Activated naive CD8-positive, alpha-beta T cell treated with anti-CD3 and anti-CD28 coated beads, Interleukin-2, amount 10 ng/mL, durations not matched to agents 7 days and 5 days (primary cell): ENCODE results near the gene WWOX. TPM values are rescaled to one million over a fixed set of nuclear protein-coding genes. Genes with fewer than 3 reads are reported as not detected.

ENCODE experiments used
- ATAC-seq: fragments of 150-1000 bp; cut with Tn5 transposase; one replicate; pipeline ENCODE4 v1.10.0; 2021; ENCODE audit warnings: low read depth, moderate library complexity
- POLR2A ChIA-PET: fragments of 350-600 bp; sonication (Branson Sonifier 250); formaldehyde crosslinking; loops from one replicate; lab custom pipeline; 2021; ENCODE audit warnings: antibody characterized with exemption; lab: Charles Lee
- DNase-seq: peaks from one replicate; pipeline ENCODE4 v3.0.0; 2021
- H3K27ac Mint-ChIP-seq: one replicate; pipeline ENCODE4 v1.8.0; 2022; ENCODE audit warnings: mild to moderate bottlenecking, mixed read lengths
- H3K27me3 Mint-ChIP-seq: one replicate; pipeline ENCODE4 v1.8.0; 2022; ENCODE audit warnings: mild to moderate bottlenecking, moderate library complexity, mixed read lengths
- H3K36me3 Mint-ChIP-seq: one replicate; pipeline ENCODE4 v1.8.0; 2021; ENCODE audit warnings: mild to moderate bottlenecking, mixed read lengths
- H3K4me1 Mint-ChIP-seq: one replicate; pipeline ENCODE4 v1.8.0; 2021; ENCODE audit warnings: mixed read lengths
- H3K4me3 Mint-ChIP-seq: one replicate; pipeline ENCODE4 v1.8.0; 2022; ENCODE audit warnings: mild to moderate bottlenecking, moderate library complexity, mixed read lengths
- H3K9me3 Mint-ChIP-seq: one replicate; pipeline ENCODE4 v1.8.0; 2021; ENCODE audit warnings: mixed read lengths
- total RNA-seq, 2 experiments: library from RNA; stranded (reverse); gene quantifications; one replicate each; pipeline ENCODE4 v1.2.3, GENCODE V29; 2021

WWOX gene
- total RNA-seq, 2 experiments from 2014 or later, result 26.8 to 27.7 TPM

DNA sequence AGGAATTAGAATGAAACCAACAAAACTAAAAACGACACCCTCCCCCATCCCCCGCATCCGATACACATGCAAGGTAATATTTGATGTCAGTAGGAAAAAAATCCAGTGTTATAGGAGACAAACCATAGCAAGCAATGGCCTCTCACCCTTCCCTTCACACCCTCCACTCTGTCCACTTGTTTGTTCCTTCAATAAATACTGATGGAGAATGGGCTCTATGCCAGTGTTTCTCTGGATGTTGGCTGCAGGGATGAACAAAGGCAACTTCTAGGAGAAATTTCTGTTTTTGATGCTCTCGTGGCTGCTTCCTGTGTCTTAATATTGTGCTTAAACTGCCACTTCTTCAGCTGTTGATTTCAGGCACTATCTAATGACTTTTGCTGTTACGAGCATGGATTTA, 98.8 kb downstream of the WWOX start:
- H3K27me3 Mint-ChIP-seq, result no peaks in the 10 kb centered on the region
- no peak for ATAC-seq
- no peak overlapping the region for H3K27ac Mint-ChIP-seq
- peaks cover 1% of the 10 kb centered on the region for H3K9me3 Mint-ChIP-seq
- no peak overlapping the region for H3K4me3 Mint-ChIP-seq
- H3K36me3 Mint-ChIP-seq, result peaks cover 1% of the 10 kb centered on the region
- no peaks in the 10 kb centered on the region for H3K4me1 Mint-ChIP-seq
- POLR2A ChIA-PET, result no interaction called here
- no peak for DNase-seq

GRCh38 chr16:78199325-78200022, 100.0 kb downstream of the WWOX start:
- Mint-ChIP-seq H3K36me3 (peaks cover 1% of the 10 kb centered on the region), H3K4me3 (no peak overlapping the region), H3K27me3 (no peaks in the 10 kb centered on the region), H3K9me3 (peaks cover under 1% of the 10 kb centered on the region), H3K4me1 (no peaks in the 10 kb centered on the region), H3K27ac (no peak overlapping the region)
- DNase-seq (no peak), ATAC-seq (no peak)
- POLR2A ChIA-PET, result no interaction called here

- peaks cover 2% of the 10 kb centered on the region for H3K9me3 Mint-ChIP-seq
- ATAC-seq (no peak), DNase-seq (no peak)
- H3K27ac Mint-ChIP-seq, result no peak overlapping the region
- no peak overlapping the region for H3K4me3 Mint-ChIP-seq
- POLR2A ChIA-PET, result no interaction called here
- no peaks in the 10 kb centered on the region for H3K27me3 Mint-ChIP-seq
- H3K4me1 Mint-ChIP-seq, result no peaks in the 10 kb centered on the region
- H3K36me3 Mint-ChIP-seq, result peaks cover 1% of the 10 kb centered on the region
Measured at GRCh38 chr16:78200023-78200389, 100.6 kb downstream of the WWOX start.

DNA sequence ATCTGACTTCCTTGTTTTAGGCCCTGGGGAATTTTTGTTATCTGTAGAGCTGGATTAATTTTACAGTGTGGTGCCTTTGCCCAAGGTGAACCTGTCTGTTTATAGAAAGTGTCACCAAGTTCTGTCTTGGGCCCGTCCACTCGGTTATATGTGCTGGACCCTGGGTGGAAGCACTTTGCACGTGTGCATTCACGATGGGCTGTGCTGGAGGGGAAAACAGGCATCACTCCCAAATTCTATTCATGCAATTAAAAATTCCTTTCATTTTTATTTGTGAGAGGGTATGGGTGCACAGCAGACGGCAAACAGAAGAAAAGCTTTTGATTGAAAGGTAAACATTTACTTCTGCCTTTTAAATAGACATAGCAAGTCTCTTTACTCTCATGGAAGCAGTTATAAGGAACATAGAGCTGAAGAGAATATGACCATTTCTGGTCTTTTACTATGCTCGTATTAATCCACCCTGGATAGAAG, 101.2 kb downstream of the WWOX start:
- no peak for ATAC-seq
- no peaks in the 10 kb centered on the region for H3K27me3 Mint-ChIP-seq

DNA sequence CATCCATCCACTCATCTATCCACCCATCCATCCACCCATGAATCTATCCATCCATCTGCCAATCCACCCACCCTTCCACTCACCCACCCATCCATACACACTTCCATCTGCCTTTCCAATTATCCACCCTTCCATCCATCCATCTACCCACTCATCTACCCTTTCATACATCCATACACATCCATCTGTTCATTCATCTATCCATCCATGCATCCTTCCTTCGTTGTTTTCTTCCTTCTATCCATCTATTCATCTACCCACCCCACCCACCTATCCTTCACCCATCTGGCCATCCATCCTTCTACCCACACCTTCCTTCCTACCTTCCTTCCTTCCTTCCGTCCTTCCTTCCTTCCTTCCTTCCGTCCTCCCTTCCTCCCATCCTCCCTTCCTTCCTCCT, 106.1 kb downstream of the WWOX start:
- Mint-ChIP-seq H3K9me3 (peaks cover 6% of the 10 kb centered on the region), H3K4me1 (no peaks in the 10 kb centered on the region), H3K36me3 (no peaks in the 10 kb centered on the region), H3K27me3 (no peaks in the 10 kb centered on the region), H3K27ac (no peak overlapping the region), H3K4me3 (no peak overlapping the region)
- ATAC-seq, result no peak
- DNase-seq, result no peak
- POLR2A ChIA-PET, result no interaction called here

More for the DNA sequence above, 101.2 kb downstream of the WWOX start:
- Mint-ChIP-seq H3K9me3 (peaks cover 6% of the 10 kb centered on the region), H3K36me3 (peaks cover 1% of the 10 kb centered on the region), H3K4me1 (no peaks in the 10 kb centered on the region), H3K4me3 (no peak overlapping the region), H3K27ac (no peak overlapping the region)
- POLR2A ChIA-PET, result no interaction called here
- DNase-seq, result no peak

DNA sequence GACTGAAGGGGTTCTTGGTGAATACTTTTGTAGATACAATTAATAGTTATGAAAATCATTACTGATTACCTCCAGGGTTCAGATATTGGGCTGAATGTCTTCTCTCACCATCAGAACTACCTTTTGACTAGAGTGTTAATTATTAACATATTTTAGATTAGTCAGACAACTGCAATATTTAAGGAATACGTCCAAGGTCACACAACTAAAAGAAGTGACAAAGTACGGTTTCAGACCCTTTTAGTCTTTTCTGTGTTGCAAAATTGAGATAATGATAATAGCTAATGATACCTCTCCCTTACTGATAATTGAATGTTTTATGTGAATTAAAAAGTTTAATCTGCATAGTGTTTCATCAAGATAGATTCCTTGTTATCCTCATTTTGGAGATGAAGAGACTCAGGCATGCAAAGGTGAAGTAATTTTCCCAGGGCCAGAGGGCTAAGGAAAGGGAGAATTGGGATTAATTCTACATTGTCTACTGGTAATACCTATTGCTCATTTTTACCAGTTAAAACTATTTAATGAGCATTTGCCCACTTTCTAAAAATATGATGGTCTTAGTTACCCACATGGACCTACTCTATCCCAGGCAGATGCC, 107.3 kb downstream of the WWOX start:
- no peaks in the 10 kb centered on the region for H3K4me1 Mint-ChIP-seq
- POLR2A ChIA-PET, result no interaction called here
- no peaks in the 10 kb centered on the region for H3K36me3 Mint-ChIP-seq
- no peaks in the 10 kb centered on the region for H3K27me3 Mint-ChIP-seq
- no peak overlapping the region for H3K4me3 Mint-ChIP-seq
- H3K9me3 Mint-ChIP-seq, result peaks cover 6% of the 10 kb centered on the region
- no peak for ATAC-seq
- H3K27ac Mint-ChIP-seq, result no peak overlapping the region
- no peak for DNase-seq

GRCh38 chr16:78209951-78210661, 110.7 kb downstream of the WWOX start:
- Mint-ChIP-seq H3K4me3 (no peak overlapping the region), H3K9me3 (peaks cover 7% of the 10 kb centered on the region), H3K36me3 (no peaks in the 10 kb centered on the region), H3K27me3 (no peaks in the 10 kb centered on the region), H3K27ac (no peak overlapping the region), H3K4me1 (no peaks in the 10 kb centered on the region)
- POLR2A ChIA-PET, result no interaction called here
- ATAC-seq, result no peak
- DNase-seq, result no peak

DNA sequence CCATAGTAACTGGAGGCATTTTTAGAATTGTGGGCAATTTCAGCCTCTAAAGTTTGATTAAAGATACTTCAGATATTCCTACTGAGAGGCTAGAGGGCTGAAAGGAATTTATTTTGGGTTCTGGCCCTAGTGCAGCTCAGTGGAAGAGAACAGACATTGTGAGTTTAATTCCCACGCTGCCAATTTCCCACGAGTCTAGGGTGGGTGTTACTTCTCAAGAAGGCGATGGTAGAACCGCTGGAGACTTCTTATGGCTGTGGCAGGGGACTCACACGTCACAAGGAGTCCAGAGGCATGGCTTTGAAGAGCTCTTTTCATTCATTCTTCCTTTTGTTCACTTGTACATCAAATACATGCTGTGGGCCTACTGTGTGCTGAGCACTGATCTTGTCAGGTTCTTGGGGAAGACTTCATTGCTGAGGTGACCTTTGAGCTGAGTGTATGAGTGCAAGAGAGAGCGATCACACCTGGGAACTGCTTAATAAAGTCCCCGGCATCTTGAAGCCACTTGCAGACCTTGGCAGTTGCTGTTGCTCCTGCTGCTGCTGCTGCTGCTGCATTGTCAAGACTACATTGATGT, 111.7 kb downstream of the WWOX start:
- Mint-ChIP-seq H3K27ac (no peak overlapping the region), H3K4me1 (no peaks in the 10 kb centered on the region), H3K36me3 (no peaks in the 10 kb centered on the region), H3K4me3 (no peak overlapping the region), H3K27me3 (no peaks in the 10 kb centered on the region), H3K9me3 (peaks cover 4% of the 10 kb centered on the region)
- ATAC-seq (no peak), DNase-seq (no peak)
- POLR2A ChIA-PET, result no interaction called here

- H3K36me3 Mint-ChIP-seq, result no peaks in the 10 kb centered on the region
- no peaks in the 10 kb centered on the region for H3K4me1 Mint-ChIP-seq
- peaks cover 4% of the 10 kb centered on the region for H3K9me3 Mint-ChIP-seq
- no peak for DNase-seq
- POLR2A ChIA-PET, result no interaction called here
- no peak for ATAC-seq
- H3K27me3 Mint-ChIP-seq, result no peaks in the 10 kb centered on the region
- no peak overlapping the region for H3K27ac Mint-ChIP-seq
- no peak overlapping the region for H3K4me3 Mint-ChIP-seq
Measured at GRCh38 chr16:78211946-78212345, 112.5 kb downstream of the WWOX start.

GRCh38 chr16:78212674-78213073, 113.2 kb downstream of the WWOX start:
- no peak overlapping the region for H3K27ac Mint-ChIP-seq
- H3K4me3 Mint-ChIP-seq, result no peak overlapping the region
- no peaks in the 10 kb centered on the region for H3K4me1 Mint-ChIP-seq
- H3K36me3 Mint-ChIP-seq, result no peaks in the 10 kb centered on the region
- DNase-seq (no peak), ATAC-seq (no peak)
- H3K9me3 Mint-ChIP-seq, result peaks cover 4% of the 10 kb centered on the region
- POLR2A ChIA-PET, result no interaction called here
- no peaks in the 10 kb centered on the region for H3K27me3 Mint-ChIP-seq

DNA sequence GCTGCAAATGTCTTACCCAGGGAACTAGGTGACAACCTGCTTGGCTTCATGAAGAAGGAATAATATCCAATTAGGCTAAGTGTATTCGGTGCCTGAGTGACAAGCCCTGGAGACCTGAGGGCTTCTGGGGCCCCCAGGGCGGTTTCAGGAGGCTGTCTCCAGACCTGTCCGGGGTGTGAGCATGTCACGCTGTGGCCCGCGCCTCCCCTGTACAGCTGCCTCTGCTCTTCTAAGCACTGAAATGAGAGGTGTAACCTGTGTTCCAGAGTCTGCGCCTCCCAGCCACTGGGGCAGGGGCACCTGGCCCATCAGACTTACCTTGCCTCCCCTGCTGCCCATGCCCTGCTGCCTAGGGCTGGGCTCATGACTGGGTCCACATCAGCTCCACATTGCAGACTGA, 114.3 kb downstream of the WWOX start:
- Mint-ChIP-seq H3K4me3 (no peak overlapping the region), H3K9me3 (peaks cover 4% of the 10 kb centered on the region), H3K27ac (no peak overlapping the region), H3K4me1 (no peaks in the 10 kb centered on the region), H3K27me3 (no peaks in the 10 kb centered on the region), H3K36me3 (no peaks in the 10 kb centered on the region)
- DNase-seq, result no peak
- POLR2A ChIA-PET, result no interaction called here
- ATAC-seq, result no peak

DNA sequence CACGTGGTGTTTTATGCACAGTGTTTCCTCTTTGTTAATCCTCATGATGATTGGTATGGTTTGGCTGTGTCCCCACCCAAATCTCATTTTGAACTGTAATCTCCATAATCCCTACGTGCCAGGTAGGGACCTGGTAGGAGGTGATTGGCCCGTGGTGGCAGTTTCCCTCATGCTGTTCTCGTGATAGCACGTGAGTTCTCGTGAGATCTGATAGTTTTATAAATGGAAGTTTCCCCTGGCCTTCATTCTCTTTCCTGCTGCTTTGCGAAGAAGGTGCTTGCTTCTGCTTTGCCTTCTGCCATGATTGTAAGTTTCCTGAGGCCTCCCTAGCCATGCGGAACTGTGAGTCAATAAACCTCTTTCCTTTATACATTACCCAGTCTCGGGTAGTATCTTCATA, 115.8 kb downstream of the WWOX start:
- H3K27me3 Mint-ChIP-seq, result no peaks in the 10 kb centered on the region
- H3K4me3 Mint-ChIP-seq, result no peak overlapping the region
- H3K4me1 Mint-ChIP-seq, result no peaks in the 10 kb centered on the region
- no peaks in the 10 kb centered on the region for H3K36me3 Mint-ChIP-seq
- no peak overlapping the region for H3K27ac Mint-ChIP-seq
- ATAC-seq (no peak), DNase-seq (no peak)
- H3K9me3 Mint-ChIP-seq, result peaks cover 4% of the 10 kb centered on the region
- POLR2A ChIA-PET, result no interaction called here

DNA sequence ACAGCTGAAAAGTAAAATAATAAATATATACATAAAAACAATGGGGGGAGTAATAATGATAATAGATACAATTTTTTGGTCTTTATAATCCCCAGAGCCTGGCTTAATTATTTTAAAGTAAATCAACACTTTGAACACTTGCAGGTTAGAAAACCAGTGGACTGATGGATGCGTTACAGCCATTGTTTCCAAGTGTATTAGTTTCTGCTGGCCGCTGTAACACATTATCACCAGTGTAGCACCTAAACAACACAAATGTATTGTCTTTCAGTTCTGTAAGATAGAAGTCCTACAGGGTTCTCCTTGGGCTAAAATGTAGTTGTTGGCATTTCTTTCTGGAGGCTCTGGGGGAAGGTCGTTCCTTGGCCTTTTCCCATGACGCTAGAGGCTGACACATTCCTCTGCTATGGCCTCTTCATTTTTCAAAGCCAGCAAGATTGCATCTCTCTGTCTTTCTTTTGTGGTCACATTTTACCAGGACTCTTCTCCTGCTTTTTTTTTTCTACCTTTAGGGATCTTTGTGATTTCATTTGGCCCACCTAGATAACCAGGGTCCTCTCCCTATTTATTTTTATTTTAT, 116.8 kb downstream of the WWOX start:
- H3K27ac Mint-ChIP-seq, result no peak overlapping the region
- no peaks in the 10 kb centered on the region for H3K36me3 Mint-ChIP-seq
- ATAC-seq (no peak), DNase-seq (no peak)
- no peak overlapping the region for H3K4me3 Mint-ChIP-seq
- peaks cover 4% of the 10 kb centered on the region for H3K9me3 Mint-ChIP-seq
- no peaks in the 10 kb centered on the region for H3K27me3 Mint-ChIP-seq
- H3K4me1 Mint-ChIP-seq, result no peaks in the 10 kb centered on the region
- POLR2A ChIA-PET, result no interaction called here
